GM12892 (cell line): ENCODE data around the gene MRPS6.

Source experiments
- POLR2A ChIP-seq: IDR thresholded peaks from 2 replicates; pipeline ENCODE4 v1.6.1; 2011; ENCODE audit warnings: low read depth, low read length, control low read depth
- POLR2AphosphoS5 ChIP-seq: IDR thresholded peaks from 2 replicates; pipeline ENCODE4 v1.6.1; 2011; ENCODE audit warnings: low read depth, low read length, control low read depth
- TAF1 ChIP-seq: IDR thresholded peaks from 2 replicates; pipeline ENCODE4 v1.6.1; 2011; ENCODE audit warnings: low read depth, mild to moderate bottlenecking, control low read depth, low read length, borderline replicate concordance

GRCh38 chr21:34181431-34182039 lies 108.2 kb downstream of the MRPS6 start:
- no peak for TF ChIP-seq POLR2A
- TF ChIP-seq TAF1, result no peak
- TF ChIP-seq POLR2AphosphoS5, result no peak
